ENCODE results near the gene OSBPL7. TPM values are rescaled to one million over a fixed set of nuclear protein-coding genes. Genes with fewer than 3 reads are reported as not detected.
A peak's percentile ranks its signal among the peaks of the same experiment; 100 is the strongest.

The OSBPL7 gene
- total RNA-seq, 4 donors from 2014 or later: 1.1 to 4.6 (median 1.6) TPM

- H3K27ac ChIP-seq: no peak overlapping the region
- peaks cover 3 to 56% (median 9%) of the 10 kb centered on the region in 4 donors for H3K27me3 ChIP-seq
- no peak overlapping the region for H3K4me3 ChIP-seq
- TF ChIP-seq, protein P1, sequence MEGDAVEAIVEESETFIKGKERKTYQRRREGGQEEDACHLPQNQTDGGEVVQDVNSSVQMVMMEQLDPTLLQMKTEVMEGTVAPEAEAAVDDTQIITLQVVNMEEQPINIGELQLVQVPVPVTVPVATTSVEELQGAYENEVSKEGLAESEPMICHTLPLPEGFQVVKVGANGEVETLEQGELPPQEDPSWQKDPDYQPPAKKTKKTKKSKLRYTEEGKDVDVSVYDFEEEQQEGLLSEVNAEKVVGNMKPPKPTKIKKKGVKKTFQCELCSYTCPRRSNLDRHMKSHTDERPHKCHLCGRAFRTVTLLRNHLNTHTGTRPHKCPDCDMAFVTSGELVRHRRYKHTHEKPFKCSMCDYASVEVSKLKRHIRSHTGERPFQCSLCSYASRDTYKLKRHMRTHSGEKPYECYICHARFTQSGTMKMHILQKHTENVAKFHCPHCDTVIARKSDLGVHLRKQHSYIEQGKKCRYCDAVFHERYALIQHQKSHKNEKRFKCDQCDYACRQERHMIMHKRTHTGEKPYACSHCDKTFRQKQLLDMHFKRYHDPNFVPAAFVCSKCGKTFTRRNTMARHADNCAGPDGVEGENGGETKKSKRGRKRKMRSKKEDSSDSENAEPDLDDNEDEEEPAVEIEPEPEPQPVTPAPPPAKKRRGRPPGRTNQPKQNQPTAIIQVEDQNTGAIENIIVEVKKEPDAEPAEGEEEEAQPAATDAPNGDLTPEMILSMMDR (IDR thresholded peaks at IDR 0.05): peak in 3 of 6 experiments; percentile 9 to 38 (median 22)
- TF ChIP-seq POLR2A (IDR thresholded peaks at IDR 0.05): no peak
- DNase-seq: no peak
- H3K9me3 ChIP-seq: no peaks in the 10 kb centered on the region
- no peaks in the 10 kb centered on the region for H3K36me3 ChIP-seq
- H3K4me1 ChIP-seq: peaks cover 27 to 64% (median 29%) of the 10 kb centered on the region in 3 donors
- intact Hi-C loops (cut with DNase I): no loop called here
- 58 to 65% methylated on average over 3 to 4 of the region's 4 CpGs for WGBS, 2 donors
Observed at GRCh38 chr17:47844814-47845715, 23.5 kb upstream of the OSBPL7 start.

- Histone ChIP-seq H3K4me1 (peaks cover 28 to 64% (median 29%) of the 10 kb centered on the region in 3 donors), H3K27me3 (peaks cover 3 to 49% (median 9%) of the 10 kb centered on the region in 4 donors), H3K4me3 (no peak overlapping the region), H3K36me3 (no peaks in the 10 kb centered on the region), H3K9me3 (no peaks in the 10 kb centered on the region), H3K27ac (no peak overlapping the region)
- intact Hi-C loops (cut with DNase I): no loop called here
- TF ChIP-seq POLR2A (IDR thresholded peaks at IDR 0.05): no peak
- TF ChIP-seq, protein P1 (IDR thresholded peaks at IDR 0.05): no peak
- DNase-seq: no peak
- WGBS, 2 donors: 77 to 100% methylated on average over 1 to 3 of the region's 5 CpGs
Observed at GRCh38 chr17:47844227-47844626, 22.6 kb upstream of the OSBPL7 start.

DNA sequence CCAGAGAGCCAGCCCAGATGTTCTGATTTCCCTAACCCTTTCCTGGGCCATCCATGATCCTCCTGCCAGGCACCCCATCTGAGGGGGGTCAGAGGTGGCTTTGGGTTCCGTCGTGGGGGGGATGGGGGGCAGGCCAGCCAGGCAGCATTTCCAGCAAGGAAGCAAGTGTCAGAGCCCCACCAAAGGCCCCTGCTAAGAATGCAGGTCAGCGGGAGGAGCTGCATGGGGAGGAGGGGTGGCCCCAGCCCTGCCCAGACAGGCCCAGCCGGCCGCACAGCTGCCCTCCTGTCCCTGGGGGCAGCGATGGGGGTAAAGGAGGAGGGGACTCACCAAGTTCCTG lies 21.8 kb upstream of the OSBPL7 start:
- peaks cover 28 to 67% (median 29%) of the 10 kb centered on the region in 3 donors for H3K4me1 ChIP-seq
- H3K27ac ChIP-seq: no peak overlapping the region
- WGBS, 2 donors: no CpG with 5 or more reads among the region's 6 CpGs
- peaks cover 3 to 40% (median 9%) of the 10 kb centered on the region in 4 donors for H3K27me3 ChIP-seq
- H3K36me3 ChIP-seq: peaks cover 0 to 5% (median 0%) of the 10 kb centered on the region in 3 donors
- DNase-seq: no peak
- no peak for TF ChIP-seq POLR2A (IDR thresholded peaks at IDR 0.05)
- TF ChIP-seq, protein P1 (IDR thresholded peaks at IDR 0.05): no peak
- no peak overlapping the region for H3K4me3 ChIP-seq
- H3K9me3 ChIP-seq: no peaks in the 10 kb centered on the region
- intact Hi-C loops (cut with DNase I): no loop called here

- H3K4me1 ChIP-seq: peaks cover 20 to 61% (median 24%) of the 10 kb centered on the region in 3 donors
Observed at GRCh38 chr17:47841488-47842291, 20.1 kb upstream of the OSBPL7 start.

More at GRCh38 chr17:47841488-47842291, 20.1 kb upstream of the OSBPL7 start:
- Histone ChIP-seq H3K27me3 (peaks cover 0 to 24% (median under 1%) of the 10 kb centered on the region in 4 donors), H3K27ac (peak overlapping the region; percentile 47 to 86 (median 82)), H3K4me3 (peak overlapping the region in 2 of 4 donors; percentile 88 to 91), H3K9me3 (no peaks in the 10 kb centered on the region), H3K36me3 (peaks cover 0 to 21% (median 0%) of the 10 kb centered on the region in 3 donors)
- no peak for TF ChIP-seq POLR2A (IDR thresholded peaks at IDR 0.05)
- TF ChIP-seq, protein P1 (IDR thresholded peaks at IDR 0.05): no peak
- no peak for DNase-seq
- 54 to 61% methylated on average over 12 to 16 of the region's 16 CpGs for WGBS, 2 donors
- intact Hi-C loops (cut with DNase I): loop anchor here (2.0 kb wide), 1 partner anchor 49 kb away; no protein-coding TSS in a partner anchor

Measured in esophagus squamous epithelium (tissue), 5 donors.